Activated CD8-positive, alpha-beta memory T cell treated with anti-CD3 and anti-CD28 coated beads for 48 hours (primary cell): ENCODE measurements around the gene FOXO6.

Experiments
- DNase-seq, 3 experiments: peaks; one replicate each; pipeline ENCODE4 v3.0.0-alpha.2; 2020; ENCODE audit warnings: low read depth in 2 of 3, low spot score in 2 of 3

Gene FOXO6

DNA sequence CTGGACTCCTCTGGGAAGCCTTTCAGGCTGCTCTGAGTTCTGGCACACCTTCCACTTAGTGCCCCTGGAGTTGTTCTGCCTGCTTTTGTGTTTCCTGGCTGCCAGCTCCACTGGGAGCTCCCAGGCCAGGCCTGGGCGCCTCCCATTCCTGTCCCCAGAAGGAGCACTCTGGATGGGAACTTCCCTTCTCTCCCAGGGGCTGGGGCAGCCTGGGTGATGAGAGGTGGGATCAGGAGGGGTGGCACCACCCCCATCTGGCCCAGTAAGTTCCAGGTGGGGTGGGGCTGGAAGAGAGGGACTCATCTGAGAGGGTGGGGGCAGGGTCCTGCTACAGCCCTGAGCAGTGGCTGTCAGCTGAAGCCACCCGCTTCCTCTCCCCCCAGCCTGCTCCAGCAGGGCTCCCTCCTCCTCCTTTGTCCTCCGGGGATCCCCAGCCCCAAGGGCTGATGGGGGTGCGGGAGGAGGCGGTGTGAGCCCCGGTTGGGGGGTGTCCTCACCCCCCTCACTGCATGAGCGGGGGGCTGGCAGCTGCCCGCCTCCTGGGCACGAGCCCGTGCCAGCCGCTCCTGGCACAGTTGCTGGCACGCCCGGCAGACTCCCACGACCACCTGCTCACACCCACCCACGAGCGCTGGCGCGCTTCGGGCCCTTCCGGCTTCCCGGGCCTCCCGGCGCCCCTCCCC, 4.7 kb downstream of the FOXO6 start:
- no peak for DNase-seq

DNA sequence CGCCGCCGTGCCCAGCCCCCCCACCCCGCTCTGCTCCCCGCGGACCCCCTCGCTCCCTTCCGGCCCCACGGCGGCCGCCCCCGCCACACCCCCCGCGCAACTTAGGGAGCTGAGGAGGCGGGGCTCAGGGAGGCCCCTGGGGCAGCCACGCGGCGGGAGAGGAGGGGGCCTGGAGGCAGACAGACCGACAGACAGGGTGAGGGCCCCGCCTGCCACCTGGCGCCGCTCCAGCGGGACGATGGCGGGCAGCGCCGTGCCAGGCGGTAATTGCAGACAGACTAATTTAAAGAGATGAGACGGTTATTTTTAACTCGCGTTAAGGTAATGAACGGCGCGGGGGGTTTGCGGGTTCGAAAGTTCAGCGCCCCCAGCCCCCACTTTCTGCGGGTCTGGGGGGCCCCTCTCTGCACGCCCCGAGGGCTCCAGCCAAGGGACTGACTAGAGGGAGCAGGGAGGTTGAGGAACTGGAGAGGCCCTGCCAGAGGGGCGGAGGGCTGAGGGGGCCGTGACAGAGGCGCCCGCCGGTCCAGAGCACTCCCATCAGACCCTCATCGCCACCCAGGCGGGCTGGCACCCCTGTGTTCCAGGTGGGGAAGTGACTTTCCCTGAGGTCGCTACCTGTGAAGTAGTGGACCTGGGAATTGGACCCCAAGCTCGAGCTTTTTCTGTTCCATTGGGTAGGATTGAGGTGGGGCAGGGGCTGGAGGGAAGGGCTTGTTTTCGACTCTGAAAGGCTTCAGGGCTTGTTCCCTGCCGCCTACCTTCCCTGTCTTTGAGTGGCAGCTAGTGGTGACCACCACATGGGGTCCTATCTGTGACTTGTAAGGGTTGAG, 5.4 kb downstream of the FOXO6 start:
- DNase-seq: no peak

DNA sequence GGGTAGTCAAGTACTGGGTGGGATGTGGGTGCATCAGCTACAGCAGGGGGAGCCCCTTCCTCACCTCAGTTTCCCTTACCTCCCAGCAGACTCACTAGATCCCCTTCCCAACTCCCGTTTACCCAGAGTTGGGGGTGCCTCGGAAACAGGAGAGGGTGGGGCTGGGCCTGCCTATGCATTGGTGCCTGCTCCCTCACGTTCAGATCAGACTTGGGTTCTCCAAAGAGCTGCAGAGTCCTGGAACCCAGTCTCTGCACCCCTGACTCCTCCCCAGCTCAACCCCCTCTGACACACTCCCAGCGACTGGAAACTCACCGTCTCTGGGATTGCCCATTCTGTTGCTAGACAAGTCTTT, 6.0 kb downstream of the FOXO6 start:
- DNase-seq: no peak

DNA sequence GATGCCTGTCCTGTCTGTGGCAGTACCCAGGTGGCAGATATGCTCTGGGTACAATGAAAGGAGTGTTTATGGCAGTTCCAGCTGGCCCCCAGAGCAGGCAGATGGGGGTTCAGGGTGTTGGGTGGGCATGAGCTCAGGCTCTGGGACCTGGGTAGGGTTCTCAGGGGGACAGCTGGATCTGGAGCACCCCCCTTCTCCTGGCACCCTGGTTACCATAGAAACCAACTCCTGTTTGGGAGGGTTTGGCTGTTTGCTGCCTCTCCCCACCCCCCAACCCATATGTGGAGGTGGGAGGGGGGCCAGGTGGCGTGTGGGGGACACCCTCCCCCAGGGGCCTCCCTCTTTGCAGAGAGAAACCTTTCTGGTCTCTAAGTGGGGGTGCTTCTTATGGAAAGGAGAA, 7.1 kb downstream of the FOXO6 start:
- DNase-seq: no peak

DNA sequence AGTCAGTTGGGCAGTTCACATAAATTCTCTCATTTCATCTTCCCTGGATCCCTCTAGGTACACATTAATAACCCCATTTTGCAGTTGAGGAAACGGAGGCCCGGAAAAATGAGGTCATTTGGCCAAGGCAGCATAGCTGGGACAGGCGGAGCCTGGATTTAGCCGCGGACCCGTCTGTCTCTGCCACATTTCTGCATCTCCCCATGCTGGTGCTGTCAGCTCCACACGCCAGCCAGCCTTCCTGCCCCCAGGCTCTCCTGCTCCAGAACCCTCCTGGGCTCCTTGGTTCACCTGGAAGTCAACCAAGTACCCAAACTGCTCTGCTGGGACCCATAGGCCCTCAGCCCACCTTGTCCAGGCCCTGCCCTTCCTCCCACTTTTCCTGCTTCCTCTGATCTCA, 7.6 kb downstream of the FOXO6 start:
- DNase-seq: no peak

DNA sequence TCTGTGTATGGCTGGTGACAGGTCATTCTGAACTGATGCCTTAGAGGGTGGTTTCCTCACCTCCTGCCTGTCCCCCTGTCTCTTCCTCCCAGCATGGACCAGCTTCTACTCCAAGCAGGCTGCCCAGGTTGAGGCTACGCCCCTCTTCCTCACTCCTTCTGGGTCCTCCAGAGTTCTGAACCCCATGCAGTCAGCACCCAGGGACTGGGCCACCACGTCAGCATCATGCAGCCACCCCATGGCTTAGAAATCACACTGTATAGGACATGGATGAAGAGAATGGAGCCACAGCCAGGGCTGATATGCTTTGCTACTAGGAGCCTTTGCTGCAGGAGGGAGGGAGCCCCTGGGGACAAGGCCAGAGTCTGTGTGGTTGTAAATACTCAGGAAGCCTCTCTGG, 8.3 kb downstream of the FOXO6 start:
- no peak for DNase-seq

DNA sequence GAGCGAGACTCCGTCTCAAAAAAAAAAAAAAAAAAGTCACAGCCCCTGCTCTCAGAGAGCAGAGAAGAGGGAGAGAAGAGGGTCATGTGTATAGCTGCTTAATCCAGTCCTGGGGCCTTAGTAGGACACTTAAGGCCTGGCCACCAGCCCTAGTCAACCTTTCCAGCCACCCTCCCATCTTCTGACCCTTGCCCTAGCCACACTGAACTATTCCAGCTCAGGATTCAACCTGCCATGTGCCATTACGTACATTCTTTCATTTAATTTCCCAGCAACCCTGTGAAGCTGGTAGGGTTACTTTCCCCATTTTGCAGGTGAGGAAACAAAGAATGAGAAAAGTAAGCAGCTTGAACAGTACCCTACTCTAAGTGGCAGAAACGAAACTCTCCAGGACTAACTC, 9.0 kb downstream of the FOXO6 start:
- no peak for DNase-seq

DNA sequence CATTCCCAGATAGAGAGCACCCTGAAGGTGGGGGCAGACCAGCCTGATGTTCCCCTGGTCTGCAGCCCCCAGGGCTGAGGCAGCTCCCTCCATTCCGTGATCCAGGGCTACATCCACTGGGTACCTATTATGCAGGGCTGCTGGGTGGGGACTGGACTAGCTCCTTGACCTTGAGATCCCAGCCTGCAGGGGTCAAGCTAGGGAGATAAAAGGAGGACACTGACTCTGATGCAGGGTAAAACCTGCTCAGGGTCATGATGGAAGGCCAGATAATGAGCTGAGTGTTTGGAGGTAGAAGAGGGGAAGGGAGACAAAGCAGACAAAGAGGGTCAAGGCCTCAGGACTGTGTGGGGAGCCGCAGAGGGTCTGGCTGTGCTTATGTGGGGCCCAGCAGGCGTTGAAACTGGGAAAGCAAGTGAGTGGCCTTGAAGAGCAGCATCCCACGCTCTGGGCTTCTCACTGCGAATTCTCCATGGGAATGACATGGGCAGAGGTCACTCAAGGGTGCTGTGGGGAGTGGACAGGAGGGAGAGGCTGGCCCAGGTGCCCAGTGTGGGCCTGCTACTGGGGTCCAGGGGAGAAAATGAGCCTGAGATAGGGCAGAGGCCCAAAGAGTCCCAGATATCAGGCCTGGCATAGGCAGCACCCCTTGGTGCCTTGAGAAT, 9.7 kb downstream of the FOXO6 start:
- DNase-seq: no peak

DNA sequence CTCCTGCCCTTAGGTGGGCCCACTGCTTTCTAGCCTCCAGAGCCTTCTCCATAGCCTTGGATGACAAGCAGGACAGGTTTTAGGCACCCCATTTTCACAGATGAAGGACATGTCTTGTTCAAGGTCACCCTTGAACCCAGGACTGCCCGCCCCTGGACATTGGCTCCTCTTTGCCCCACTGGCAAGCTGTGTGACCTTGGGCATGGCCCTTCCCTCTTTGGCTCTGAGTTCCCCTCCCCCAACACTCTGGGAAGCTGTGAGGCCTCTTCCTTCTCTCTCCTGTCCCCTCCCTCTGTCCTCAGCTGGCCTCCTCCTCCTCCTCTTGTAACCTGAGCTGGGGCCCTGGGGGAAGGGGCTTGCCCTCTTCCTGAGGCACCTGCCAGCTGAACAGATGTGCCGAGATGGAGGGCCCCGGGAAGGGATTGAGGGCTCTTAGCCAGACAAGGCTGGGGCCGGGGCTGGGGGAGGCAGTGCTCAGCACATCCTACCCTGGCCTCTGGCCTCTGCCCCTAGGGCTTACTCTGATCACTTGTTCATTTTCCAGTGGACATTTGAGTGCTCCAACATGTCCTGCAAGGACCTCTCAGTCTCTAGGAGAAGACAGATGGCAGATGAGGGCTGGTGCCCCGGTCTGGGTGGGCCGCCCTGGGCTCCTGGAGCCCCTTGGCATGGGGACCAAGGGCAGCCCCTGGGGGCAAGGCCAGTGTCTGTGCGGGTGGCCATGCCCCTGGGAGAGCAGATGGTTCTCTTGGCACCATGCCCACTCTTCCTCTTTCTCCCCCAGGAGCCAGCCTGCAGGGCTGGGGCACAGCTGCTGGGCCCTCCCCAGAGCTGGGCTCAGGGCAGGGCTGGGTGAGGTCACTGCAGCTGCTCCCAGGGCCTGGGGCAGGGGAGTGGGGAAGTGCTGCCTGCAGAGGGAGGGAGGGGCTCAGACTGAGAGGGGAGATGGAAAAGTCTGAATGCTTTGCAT, 10.7 kb downstream of the FOXO6 start:
- no peak for DNase-seq

DNA sequence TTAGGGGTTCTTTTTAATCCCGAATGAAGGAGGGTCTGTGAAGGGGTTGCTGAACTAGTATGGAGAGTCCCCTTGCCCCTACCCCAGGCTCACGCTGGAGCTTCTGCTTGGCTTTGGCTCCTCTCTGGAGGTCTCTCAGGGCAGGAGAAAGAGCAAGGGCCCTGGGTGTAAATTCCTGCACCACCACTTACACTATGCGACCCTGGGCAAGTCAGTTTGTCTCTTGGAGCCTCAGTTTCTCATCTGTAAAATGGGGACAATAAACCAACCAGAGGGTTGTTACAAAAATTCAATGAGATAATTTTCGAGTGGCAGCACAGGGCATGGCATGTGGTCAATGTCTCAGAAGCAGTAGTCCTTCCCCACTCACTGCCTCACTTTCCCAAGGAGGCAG, 11.4 kb downstream of the FOXO6 start:
- no peak for DNase-seq

DNA sequence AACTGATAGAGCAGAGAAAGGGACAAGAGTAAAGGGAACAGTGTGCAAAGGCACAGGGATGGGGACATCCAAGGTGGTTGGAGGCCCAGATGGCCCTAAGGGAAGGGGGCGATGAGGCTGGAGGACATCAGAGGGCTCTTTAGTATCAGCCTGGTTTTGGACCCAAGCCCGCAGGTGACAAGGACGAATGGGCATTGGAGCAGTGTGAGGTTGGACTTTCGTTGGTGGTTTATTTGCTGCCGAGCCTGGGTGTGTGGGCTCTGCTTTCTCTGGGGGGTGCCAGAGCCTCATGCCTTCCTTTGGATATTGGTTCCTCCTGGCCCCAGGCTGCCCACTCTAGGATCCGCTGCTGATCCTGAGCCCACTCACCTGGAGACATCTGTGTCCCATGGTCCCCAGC, 12.1 kb downstream of the FOXO6 start:
- DNase-seq: no peak

DNA sequence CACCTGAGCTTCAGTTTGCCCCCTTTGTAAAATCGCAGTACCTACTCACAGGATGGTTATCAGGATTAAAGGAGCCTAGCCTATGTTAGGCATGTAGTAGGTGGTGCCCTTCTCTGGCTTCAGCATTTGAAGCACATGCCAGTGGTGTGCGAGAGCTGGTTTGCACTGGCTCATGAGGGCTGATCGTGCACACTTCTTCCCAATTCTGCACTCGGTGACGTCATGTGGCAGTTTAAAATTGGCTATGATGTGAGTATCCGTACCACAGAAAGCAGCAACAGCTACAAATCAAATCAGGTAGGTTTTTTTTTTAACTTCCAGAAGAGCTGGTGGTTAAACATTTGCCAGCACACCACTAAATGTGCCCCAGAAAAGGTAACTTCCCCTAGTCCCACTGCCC, 13.5 kb downstream of the FOXO6 start:
- no peak for DNase-seq

DNA sequence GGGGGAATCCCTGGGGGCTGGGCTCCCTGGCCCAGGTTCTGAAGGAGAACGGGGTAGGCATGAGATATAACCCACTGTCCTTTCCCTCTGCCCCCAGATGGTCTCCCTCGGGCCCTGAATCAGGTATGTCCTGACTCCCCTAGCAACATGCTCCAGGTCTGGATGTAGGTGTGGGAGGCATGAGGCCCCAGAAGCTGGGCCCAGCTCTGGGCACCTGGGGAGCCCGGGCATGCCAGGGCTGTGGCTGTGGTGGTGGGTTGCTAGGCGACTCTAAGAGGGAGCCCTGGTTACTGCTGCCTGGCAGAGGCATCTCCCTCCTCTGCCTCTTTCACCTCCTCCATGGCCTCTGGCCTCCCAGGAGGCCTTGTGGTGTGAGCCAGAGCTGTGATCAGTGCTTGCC, 16.2 kb downstream of the FOXO6 start:
- DNase-seq: no peak

DNA sequence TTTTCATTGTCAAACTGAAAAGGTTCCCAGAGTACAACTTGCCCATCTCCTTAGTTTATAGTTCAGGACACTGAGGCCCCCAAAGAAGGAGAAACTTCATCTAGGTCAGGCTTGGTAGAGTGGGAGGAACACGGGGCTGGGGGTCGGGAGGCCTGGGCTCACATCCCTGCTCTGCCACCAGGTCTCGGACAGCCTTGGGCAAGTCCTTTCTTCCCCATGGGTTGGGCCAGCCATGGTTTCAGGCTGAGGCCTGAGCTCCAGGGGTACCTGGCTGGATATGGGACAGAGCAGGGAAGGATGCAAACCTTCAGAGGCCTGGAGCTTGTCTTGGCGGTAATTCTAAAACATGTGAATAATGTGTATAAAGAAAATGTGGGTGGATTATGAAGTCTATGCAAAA, 17.0 kb downstream of the FOXO6 start:
- no peak for DNase-seq

DNA sequence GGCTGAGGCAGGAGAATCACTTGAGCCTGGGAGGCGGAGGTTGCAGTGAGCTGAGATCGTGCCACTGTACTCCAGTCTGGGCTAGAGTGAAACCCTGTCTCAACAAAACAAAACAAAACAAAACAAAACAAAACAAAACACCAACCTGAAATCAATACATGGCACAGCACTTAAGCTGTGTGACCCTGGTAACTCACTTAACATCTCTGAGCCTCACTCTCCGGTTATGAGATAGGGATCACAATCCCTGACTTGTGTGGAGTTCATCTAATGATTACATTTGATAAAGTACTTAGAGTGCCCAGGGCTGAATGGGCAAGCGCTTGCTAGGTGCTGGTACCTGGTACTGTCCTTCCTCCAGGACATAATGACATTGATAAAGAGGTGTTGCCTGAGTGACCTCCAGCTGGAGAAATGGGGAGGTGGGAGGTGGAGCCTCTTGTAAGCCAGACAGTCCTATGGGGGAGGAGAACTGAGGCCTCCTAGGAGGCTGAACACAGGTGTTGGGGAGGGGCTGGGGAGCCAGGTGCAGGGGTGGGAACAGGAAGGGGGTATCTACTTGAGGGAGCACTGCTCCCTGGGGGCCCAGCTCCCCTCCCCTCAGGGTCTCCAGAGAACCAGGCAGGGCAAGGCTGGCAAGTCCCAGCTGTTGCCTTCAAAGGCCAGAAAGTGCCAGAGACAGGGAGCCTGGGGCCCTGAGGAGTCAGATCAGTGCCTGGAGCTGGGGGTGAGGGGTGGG, 17.9 kb downstream of the FOXO6 start:
- DNase-seq: no peak

DNA sequence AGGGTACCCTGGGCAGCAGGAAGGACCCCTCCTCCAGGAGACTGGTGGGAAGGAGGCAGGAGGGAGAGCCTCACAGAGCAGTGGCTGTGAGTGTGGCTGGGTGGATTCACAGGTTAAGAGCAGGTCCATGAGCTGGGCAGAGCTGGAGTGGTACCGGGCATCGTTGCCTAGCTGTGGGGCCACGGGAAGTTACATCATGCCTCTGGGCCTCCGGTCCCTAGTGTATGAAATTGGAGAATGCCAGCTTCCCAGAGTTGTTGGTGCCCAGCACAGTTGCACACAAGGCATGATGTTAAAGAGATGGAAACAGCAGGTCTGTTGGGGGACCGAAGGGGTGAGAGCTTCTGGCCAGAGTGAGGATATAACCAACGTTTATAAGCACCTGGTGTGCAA, 18.5 kb downstream of the FOXO6 start:
- DNase-seq: no peak

DNA sequence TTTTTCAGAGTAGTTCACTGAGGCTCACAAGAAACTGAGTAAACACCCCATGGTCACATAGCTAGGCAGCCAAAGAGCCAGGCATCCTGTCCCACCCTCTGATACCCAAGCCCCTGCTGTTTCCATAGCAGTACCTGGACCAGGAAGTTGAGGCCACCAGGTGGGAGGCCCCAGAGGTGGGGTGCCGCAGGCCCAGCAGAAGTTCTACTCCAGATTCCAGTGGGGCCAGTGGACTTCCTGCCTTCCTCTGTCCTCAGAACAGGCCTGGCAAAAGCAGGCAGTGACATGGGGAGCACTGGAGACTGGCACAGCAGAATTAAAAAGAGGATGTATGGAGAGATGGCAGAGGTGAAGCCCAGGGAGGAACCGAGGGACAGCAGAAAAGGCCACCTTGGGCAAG, 19.0 kb downstream of the FOXO6 start:
- no peak for DNase-seq

DNA sequence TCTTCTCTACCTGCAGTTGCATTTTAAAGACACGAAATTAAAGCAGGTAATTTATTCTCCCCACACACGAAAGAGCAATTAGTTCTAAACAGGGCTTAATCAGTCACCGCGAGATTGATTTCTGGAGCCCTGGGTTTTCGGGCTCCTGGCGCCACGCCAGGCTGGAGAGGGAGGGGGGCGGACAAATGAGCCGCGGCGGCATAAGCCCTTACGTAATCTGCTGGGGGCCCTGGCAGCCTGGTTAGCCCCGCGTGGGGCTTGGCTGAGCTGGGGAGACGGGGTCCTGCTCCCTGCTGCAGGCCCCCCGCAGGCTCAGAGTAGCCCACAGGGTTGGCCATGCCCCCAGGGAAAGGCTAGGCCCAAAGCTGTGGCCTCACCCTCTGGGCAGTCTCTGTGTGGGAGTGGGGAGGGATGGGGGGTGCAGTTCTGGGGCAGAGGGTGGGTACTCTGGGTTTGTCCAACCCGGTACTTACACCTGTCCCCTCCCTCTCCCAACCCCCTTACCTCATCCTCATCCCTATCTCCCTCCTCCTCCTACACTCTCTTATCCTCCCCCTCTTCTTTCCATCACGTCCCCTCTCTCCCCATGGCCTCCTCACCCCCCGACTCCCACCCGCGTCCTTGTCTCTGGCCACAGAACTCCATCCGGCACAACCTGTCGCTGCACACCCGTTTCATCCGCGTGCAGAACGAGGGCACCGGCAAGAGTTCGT, 19.9 kb downstream of the FOXO6 start:
- DNase-seq: no peak

DNA sequence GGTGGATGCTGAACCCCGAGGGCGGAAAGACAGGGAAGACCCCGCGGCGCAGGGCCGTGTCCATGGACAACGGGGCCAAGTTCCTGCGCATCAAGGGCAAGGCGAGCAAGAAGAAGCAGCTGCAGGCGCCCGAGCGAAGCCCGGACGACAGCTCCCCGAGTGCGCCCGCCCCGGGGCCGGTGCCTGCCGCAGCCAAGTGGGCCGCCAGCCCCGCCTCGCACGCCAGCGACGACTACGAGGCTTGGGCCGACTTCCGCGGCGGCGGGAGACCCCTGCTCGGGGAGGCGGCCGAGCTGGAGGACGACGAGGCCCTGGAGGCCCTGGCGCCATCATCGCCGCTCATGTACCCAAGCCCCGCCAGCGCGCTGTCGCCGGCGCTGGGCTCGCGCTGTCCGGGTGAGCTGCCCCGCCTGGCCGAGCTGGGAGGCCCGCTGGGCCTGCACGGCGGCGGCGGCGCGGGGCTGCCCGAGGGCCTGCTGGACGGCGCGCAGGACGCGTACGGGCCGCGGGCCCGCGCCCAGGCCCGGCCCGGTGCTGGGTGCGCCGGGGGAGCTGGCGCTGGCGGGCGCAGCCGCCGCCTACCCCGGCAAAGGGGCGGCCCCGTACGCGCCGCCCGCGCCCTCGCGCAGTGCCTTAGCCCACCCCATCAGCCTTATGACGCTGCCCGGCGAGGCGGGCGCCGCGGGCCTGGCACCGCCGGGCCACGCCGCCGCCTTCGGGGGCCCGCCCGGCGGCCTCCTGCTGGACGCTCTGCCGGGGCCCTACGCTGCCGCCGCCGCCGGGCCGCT, 20.7 kb downstream of the FOXO6 start:
- no peak for DNase-seq
